Stimulated activated CD4-positive, alpha-beta T cell treated with anti-CD3 and anti-CD28 coated beads, TNF-alpha, amount 100 ng/mL, for 48 hours (primary cell): ENCODE data around the gene ITPR2.
"Not testable (repeated sequence)": the region's sequence is repeated elsewhere in the genome, so short reads cannot be mapped to it uniquely, and the experiment has no call there.

Source experiments
- DNase-seq, 3 donors: peaks; one replicate each; pipeline ENCODE4 v3.0.0-alpha.2; 2020; ENCODE audit warnings: low read depth in 3 of 3

ITPR2 gene

DNA sequence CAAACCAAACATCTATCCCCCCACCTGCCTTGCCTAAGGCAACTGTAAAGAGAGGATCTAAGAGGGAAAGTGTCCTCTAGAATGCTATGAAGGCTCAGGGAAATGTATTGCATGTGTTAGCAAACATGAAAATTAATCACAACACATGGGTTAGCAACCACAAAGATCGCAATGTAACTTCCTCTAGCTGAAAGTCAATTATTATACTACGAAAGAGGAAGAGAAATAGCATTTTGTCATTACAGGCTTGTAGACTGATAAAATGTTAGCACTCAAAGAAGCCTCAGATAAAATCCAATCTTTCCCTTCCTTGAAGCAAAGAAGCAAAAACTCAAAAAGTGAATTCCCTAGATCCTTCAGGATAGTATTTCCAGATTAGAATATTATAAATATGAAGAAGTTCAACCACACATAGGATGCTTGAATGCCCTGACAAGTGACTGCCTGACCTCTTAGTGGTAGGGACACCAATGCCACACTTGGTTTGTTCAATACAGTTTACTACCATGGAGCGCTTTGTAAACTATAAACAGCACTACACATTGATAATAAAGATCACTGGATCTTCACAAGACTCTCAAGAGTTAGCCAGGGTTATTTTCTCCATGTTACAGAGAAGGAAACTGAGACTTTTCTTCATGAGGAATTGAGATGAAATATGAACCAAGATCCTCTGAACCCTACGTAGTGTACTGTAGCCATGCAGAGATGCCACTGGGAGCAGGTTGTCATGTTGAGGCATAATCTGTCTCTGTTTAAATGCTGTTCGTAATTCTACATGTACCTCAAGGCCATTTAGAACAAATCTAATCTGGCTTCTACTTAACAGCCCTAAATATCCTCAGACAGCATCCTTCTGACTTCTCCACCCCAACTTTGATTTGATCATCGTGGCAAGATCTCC is 100.7 kb downstream of the ITPR2 start:
- DNase-seq, result no peak

DNA sequence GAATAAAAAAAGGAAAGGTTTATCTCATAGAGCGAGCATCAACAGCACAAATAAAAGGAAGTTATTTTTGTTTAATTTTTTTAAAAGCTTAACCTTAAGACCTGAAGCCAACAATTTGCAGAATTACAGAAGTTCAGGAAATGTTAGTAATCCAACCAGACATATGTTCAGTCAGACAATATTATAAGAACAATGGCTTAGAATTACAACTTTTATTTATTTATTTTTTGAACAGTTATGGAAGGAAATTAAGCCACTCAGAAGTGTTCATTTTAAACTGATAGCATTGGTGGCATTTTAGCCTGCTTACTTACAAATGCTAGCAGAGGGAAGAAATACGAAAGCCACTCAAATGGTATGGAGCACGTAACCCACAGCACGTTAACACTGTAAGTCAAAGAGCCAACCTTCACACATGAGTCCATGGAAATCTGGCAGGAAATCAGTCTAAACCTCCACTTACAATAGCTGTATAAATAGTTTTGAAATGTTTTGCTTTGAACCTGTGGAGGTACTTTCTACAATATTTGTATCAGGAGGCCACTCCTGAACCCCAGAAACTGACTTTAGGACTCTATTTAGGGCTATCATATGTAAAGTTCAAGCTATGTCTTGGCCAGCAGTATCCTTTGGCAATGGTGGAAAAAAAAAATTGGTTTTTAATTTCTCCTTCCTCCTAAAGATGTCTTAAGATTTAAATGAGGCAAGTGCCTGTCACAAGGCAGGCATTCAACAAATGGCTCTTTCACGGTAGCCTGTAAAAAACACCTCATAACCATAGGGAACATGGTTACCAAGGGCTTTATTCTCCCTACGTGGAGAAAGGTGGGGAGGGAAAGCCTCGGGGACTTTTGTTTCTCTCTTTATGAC is 102.3 kb downstream of the ITPR2 start:
- no peak for DNase-seq

DNA sequence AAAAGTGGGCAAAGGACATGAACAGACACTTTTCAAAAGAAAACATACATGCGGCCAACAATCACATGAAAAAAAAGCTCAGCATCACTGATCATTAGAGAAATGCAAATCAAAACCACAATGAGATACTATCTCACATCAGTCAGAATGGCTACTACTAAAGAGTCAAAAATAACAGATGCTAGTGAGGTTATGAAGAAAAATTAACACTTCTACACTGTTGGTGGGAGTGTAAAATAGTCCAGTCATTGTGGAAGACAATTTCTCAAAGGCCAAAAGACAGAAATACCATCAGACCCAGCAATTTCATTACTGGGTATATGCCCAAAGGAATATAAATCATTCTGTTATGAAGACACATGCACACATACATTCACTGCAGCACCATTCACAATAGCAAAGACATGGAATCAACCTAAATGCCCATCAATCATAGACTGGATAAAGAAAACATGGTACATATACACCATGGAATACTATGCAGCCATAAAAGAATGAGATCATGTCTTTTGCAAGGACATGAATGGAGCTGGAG is 103.8 kb downstream of the ITPR2 start:
- DNase-seq, result not testable (repeated sequence)

DNA sequence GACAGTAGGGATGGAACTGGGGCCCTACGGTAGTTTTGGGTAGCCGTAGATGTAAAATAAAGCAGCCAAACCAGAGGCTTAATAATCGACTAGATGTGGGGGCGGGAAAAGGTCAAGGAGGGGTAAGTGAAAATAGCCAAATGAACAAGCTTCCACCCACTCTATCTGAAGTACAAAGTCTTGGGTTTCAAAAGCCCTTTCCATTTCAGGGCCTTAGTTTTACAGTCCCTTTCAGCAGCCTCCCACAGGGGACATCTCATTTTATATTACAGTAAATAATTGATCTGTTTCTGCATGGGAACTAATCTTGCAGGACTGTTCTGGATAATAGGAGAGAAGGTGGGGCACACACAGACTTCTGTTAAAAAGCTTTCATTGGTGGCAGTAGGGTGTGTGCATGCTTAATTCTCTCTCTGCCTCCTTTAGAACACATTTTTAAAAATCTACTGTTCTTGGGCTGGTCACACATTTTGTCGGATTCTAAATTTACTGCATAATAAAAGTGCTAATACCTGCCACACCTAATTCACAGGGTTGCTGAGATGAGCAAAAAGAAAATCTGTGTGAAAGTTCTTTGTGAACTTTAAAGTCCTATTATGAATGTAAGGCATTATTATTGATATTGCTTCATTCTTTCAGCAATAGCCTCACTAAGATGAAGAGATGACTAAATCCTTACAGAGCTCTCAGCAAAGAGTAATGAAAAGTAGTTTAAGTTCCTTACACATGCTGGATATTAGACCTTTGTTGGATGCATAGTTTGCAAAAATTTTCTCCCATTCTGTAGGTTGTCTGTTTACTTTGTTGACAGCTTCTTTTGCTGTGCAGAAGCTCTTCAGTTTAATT is 104.6 kb downstream of the ITPR2 start:
- DNase-seq, result no peak

DNA sequence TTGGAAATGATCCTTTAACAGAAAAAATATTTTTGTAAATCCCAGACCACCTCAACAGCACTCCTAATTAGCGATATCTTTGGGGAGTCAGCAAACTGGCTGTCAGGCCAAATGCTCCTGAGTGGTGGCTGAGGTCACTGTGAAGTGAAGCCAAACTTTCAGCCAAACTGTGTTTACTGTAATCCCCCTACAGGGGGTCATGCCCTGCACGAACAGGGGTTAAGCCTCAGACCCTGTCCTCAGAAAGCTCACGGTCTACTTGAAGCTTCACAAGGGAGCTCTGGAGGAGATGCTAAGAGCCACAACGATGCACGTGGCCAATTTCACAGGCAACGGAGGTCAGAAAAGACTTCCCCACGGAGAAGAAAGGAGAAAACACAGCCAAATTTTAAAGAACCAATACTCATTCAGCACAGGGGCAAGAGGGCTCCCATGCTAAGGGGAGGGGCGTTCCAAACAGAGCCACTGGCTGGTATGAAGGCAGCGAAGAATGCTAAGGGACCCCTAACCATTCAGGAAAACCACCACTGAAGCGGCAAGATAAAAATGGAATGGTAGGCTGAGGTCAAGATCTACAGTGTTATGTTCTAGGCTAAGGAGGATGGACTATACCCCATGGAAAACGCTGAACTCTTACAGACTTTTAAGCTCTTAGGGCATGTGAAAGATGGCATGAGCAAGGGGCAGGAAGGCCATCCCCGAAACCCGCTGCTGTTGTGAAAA is 105.4 kb downstream of the ITPR2 start:
- DNase-seq, result no peak

DNA sequence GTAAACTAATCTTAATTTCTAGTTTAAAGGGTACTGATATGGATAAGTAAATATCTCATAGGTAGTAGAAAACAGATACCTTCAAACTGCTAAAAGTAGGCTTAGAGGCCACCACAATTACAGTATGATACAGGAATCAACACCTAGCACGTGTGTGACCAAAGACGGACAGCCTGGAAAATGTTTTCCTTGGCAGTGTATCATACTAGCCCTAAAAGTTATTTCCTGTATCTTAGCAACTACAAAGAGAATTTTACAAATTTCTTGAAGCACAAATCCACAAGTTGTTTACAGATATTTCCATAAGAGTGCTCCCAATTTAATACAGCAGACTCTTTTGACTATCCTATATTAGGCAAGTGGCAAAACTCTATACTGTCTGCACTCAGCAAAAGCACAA is 106.0 kb downstream of the ITPR2 start:
- no peak for DNase-seq

DNA sequence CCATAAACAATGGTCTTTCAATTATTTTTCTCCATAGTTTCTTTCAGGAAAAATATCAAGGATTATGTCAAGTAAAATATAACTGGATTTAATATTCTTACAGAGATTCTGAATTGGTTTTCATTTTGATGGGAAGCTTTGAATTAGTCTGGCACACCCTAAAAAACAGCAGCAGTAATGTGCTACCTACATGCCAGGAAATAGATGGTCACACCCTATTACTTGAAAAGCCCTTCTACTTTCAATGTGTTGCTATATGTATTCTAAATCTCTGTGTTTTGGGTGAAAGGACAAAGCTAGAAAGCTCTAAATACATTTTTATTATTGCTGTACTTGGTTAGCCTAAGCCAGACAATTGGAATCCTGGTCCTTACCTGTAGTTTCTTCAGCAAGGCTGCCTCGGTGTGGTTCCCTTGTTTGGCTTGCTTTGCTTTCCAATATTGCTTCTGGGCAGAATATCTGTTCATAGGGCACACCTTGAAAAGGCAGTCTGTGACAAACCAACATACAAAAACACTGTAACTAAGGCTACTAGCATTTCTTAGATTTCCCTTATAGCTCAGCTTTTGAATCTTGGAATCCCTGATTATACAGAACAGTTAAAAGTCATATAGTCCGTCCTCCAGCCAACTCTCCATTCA is 107.6 kb downstream of the ITPR2 start:
- DNase-seq, result no peak

DNA sequence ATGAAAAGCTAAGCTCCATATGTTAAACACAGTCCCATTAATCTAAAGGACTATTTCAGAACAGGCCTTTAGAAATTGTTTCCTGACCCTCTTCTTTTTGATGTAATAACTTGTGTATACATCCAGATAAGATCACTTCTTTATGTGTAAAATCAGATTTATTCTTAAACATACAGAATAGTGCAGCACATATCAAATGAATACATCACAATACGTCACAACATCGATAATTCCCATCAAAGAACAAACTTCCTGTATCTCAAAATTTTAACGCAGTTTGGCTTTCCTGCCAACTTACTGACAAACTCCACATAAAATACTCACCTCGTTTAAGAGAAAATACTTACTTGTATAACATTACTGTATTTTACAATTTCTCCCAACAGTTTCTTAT is 108.7 kb downstream of the ITPR2 start:
- no peak for DNase-seq

DNA sequence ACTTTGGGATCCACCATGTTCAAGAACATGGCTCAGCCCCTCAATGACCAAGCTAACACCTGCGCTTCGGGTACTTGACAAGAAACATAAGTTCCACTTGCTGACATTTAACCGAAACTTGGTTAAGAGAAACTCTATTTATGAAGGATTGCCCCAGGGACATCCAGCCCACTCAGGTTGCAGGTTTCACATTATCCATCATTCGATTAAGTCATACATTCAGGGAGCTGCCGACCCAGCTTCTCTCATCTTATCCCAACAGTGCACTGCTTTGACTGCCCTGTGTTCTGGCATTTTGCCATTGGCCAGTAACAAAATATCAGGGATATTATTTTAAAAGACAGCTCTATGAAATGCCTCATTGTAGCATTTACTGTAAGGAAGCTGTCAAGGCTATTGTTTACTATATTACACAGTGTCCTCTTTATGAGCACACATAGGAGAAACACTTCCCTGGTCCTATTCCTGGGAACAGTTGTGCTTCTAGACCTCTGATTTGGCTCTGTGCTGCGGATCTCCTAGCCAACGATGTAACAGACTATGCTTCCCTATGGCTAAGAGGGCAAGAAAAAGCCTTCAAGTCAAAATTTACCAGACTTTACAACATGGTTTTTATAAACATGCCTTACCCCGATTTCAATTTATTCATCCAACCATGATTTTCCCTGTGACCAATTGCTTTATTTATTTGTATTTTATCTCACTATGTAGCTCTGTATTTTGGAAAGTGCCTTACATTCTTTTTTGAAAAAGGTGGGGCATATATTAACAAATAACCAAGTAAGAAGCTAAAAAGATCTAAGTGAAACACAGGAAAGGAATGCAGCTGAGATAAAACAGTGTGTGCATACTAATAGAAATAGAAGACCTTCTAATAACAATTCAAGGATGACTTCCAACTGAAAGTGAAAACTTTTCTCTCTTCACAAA is 109.3 kb downstream of the ITPR2 start:
- no peak for DNase-seq

DNA sequence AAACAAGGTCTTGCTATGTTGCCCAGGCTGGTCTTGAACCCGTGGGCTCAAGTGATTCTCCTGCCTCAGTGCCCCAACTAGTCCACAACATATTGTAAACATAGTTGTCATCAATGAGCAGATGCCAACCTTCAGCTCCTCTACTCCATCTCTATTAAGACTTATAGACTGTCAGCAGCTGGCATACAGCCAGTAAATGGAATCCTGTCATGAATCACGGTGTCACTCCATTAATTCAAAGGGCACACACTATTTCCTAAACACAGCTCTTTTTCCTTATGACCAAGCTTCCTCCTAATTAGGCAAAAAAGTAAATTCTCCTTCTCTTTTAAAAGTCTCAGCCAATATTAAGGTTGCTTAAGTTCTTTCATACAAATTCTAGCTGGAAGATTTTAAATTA is 111.2 kb downstream of the ITPR2 start:
- no peak for DNase-seq

DNA sequence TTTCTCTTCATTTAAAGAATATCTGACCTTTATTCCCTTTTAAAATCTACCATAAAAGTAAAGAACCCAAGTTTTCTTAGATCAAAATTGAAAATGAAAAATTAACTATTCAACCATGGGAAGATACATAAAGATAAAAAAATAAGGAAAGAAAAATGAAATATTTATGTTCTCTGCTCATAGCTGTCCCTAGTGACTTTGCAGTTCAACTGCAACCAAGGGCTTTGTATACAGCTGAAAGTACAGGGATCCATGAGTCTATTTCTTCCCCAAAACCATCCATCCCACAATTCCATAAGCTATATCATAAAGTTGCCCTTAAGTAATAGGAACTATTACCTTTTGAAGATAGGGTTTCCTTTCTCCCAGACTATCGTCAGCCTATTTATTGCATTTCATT is 113.1 kb downstream of the ITPR2 start:
- no peak for DNase-seq

DNA sequence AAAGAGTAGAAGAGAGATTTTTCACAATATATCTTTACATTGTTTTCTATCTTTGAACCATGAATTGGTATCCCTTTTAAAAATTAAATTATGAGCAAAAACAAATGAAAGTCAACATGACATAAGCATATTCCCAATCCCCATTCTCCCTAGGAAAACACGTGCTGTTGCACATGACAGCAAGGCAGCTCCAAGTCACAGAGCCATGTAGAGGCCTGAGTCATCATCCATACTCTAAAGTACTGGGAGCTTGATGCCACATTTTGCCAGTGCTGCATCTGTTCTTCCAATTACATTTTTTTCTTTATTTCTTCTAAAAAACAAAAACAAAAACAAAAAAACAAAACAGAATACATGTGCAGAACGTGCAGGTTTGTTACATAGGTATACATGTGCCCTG is 115.2 kb downstream of the ITPR2 start:
- no peak for DNase-seq

DNA sequence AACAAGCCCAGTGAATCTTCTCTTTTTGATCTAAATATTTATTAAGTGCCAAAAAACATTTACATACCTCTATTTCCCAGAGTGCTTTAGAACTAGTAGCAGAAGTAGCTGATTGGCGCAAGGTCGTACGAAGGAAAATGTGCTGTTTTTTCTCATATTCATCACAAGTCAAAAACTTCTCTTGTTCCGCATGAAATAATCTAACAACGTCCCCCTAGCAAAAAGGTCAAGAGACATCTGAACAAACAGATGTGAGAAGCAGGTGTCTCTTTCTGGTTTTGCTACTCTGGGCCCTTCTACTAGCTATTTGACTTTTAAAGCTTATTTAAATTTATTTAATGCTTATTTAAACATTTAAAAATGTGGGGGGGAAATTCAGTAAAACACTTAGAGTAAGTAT is 117.8 kb downstream of the ITPR2 start:
- no peak for DNase-seq

DNA sequence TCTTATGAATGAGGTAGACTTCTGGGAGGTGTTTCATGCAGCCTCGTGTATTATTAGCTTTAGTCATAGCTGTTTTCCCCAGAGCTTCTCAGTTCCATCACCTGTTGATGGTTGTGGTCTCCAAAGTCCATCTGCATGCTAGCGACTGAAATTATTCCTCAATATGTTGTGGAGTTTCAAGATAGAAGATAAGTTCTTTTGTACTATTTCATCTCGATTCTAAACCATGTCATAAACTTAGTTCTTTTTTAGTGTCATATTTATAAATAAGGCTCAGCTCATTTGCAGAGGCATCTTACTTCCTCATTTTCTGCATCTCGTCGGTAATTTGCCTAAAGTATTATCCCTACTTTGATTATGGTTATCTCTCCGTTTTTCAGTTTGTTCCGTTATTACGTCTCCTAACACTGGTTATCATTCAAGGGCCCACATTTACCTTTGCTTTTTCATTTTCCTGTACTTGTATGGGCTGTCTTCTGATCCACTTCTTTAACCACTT is 119.1 kb downstream of the ITPR2 start:
- no peak for DNase-seq

DNA sequence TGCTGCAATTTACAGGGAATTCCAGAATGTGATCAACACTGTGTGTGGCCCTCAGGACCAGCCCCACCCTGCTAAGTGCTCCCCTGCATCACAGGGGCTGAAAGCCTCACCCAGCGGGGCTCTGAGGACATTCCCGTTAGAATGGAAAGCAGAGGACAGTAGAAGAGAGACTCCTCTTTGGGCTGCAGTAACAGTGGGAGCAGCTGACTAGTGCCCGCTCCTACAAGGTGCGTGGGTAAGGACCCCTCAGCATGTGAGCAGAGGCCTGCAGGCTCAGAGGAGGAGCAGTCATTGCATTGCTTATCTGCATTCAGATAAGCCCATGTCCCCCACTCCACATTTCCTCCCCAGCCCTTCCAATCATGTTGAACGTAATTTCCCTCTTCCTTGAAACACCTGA is 120.1 kb downstream of the ITPR2 start:
- DNase-seq, result no peak

DNA sequence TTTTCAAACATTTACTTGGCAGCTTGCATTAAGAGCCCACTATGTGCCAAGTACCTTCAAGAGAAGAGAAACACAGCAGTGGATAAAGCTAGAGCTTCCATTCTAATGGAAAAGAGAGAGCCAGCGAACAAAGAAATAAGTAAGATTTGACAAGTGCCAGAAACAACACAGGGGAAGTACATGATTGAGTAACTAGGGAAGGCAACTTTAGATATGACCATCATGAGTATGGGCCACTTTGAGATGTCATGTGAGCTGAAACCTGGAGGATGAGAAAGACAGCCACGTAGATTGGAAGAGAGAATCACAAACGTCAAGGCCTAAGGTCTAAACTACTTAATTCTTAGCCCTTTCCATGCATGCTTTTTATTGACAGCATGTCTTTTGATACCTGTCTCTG is 121.4 kb downstream of the ITPR2 start:
- no peak for DNase-seq

DNA sequence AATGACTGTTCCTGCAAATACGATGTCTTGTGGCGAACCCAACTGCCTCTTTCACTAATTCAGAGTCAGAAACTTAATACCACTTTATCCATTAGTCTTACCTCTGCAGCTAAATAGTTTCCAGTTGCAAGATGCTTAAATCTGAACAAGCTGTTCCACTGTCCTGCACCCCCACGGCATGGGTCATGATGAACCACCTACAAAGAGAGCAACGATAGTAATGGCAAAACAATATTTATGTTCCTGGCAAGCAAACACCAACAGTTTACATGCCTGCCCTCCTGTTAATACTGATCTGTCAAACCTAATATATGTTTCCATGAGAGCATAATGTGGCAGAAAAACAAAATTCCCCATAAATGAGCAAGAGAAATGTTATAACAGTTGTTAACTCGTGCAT is 121.9 kb downstream of the ITPR2 start:
- DNase-seq, result no peak

DNA sequence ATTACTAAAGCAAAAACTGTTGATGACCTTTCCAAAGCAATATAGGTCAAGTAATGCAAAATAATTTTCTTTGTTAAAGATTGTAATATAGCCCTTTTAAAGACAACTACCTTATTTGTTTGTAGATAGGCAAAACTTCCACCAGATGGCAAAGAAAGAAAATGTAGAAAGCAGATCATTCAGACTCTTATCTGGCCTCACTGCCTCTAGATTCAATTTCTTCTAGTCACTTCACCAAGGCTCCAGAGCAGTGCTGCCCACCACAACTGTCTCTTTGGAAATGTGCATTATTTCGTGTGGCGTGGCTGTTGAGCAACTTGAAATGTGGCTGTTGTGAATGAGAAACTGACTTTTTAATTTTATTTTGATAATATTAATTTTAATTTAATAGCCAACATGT is 127.1 kb downstream of the ITPR2 start:
- DNase-seq, result no peak
